RWPE2 (cell line): ENCODE data around the gene CD300LB.
"Not testable (repeated sequence)": the region's sequence is repeated elsewhere in the genome, so short reads cannot be mapped to it uniquely, and the experiment has no call there.

ENCODE experiments used
- ATAC-seq: fragments of 200-7000 bp; cut with Tn5 transposase; 3 replicates; pipeline ENCODE4 v1.9.1; 2021; ENCODE audit warnings: low read depth
- DNase-seq: peaks from one replicate; pipeline ENCODE4 v3.0.0-alpha.2; 2020; ENCODE audit warnings: low spot score
- H3K27ac ChIP-seq: fragments of 450-650 bp; 2 replicates; pipeline ENCODE4 v1.5.1; 2017; ENCODE audit warnings: mild to moderate bottlenecking; ENCODE audit not compliant: poor library complexity, severe bottlenecking
- H3K27me3 ChIP-seq: fragments of 250-450 bp; sonication (Bioruptor Pico); 2 replicates; pipeline ENCODE4 v1.5.1; 2021; ENCODE audit warnings: mild to moderate bottlenecking, moderate library complexity; ENCODE audit not compliant: insufficient read depth, poor library complexity, severe bottlenecking
- H3K36me3 ChIP-seq: fragments of 250-450 bp; sonication (Bioruptor Pico); 2 replicates; pipeline ENCODE4 v1.5.1; 2020; ENCODE audit warnings: low read depth, mild to moderate bottlenecking, moderate library complexity
- H3K4me1 ChIP-seq: fragments of 250-450 bp; sonication (Bioruptor Pico); 2 replicates; pipeline ENCODE4 v1.5.1; 2021; ENCODE audit warnings: mild to moderate bottlenecking, moderate library complexity; ENCODE audit not compliant: insufficient read depth, poor library complexity, severe bottlenecking
- H3K4me3 ChIP-seq: fragments of 250-450 bp; sonication (Bioruptor Pico); 2 replicates; pipeline ENCODE4 v1.5.1; 2021; ENCODE audit warnings: mild to moderate bottlenecking, moderate library complexity; ENCODE audit not compliant: severe bottlenecking
- H3K9me3 ChIP-seq: fragments of 250-450 bp; sonication (Bioruptor Pico); 2 replicates; pipeline ENCODE4 v1.5.1; 2021; ENCODE audit warnings: mild to moderate bottlenecking, moderate library complexity; ENCODE audit not compliant: severe bottlenecking
- CTCF ChIP-seq: fragments of 450-650 bp; IDR thresholded peaks from one replicate; pipeline ENCODE4 v1.5.1; 2017; ENCODE audit warnings: mild to moderate bottlenecking, moderate library complexity; ENCODE audit not compliant: poor library complexity, severe bottlenecking

The CD300LB gene

GRCh38 chr17:74514632-74515334, 16.5 kb downstream of the CD300LB start:
- TF ChIP-seq CTCF: no peak
- H3K4me1 ChIP-seq: no peaks in the 10 kb centered on the region
- DNase-seq: no peak

GRCh38 chr17:74513987-74514631, 17.2 kb downstream of the CD300LB start:
- no peak for ATAC-seq
- no peaks in the 10 kb centered on the region for H3K36me3 ChIP-seq
- no peak overlapping the region for H3K27ac ChIP-seq
- no peaks in the 10 kb centered on the region for H3K4me1 ChIP-seq
- H3K27me3 ChIP-seq: no peaks in the 10 kb centered on the region
- H3K9me3 ChIP-seq: peaks cover 2% of the 10 kb centered on the region
- no peak for DNase-seq
- no peak for TF ChIP-seq CTCF
- no peak overlapping the region for H3K4me3 ChIP-seq

More at GRCh38 chr17:74514632-74515334, 16.5 kb downstream of the CD300LB start:
- no peaks in the 10 kb centered on the region for H3K36me3 ChIP-seq
- ATAC-seq: no peak
- H3K27me3 ChIP-seq: no peaks in the 10 kb centered on the region
- no peak overlapping the region for H3K27ac ChIP-seq
- H3K4me3 ChIP-seq: no peak overlapping the region
- H3K9me3 ChIP-seq: peaks cover 2% of the 10 kb centered on the region

GRCh38 chr17:74512624-74513091, 18.6 kb downstream of the CD300LB start:
- Histone ChIP-seq H3K4me3 (no peak overlapping the region), H3K9me3 (peaks cover 2% of the 10 kb centered on the region), H3K27ac (no peak overlapping the region), H3K36me3 (no peaks in the 10 kb centered on the region), H3K27me3 (no peaks in the 10 kb centered on the region), H3K4me1 (no peaks in the 10 kb centered on the region)
- ATAC-seq: peak; percentile 66
- TF ChIP-seq CTCF: no peak
- DNase-seq: no peak

GRCh38 chr17:74512036-74512435, 19.2 kb downstream of the CD300LB start:
- DNase-seq: no peak
- no peaks in the 10 kb centered on the region for H3K27me3 ChIP-seq
- no peaks in the 10 kb centered on the region for H3K36me3 ChIP-seq
- no peak for TF ChIP-seq CTCF
- H3K9me3 ChIP-seq: peaks cover 2% of the 10 kb centered on the region
- H3K27ac ChIP-seq: no peak overlapping the region
- H3K4me3 ChIP-seq: no peak overlapping the region
- no peaks in the 10 kb centered on the region for H3K4me1 ChIP-seq
- ATAC-seq: no peak

- H3K36me3 ChIP-seq: no peaks in the 10 kb centered on the region
- no peak overlapping the region for H3K4me3 ChIP-seq
- H3K27me3 ChIP-seq: no peaks in the 10 kb centered on the region
- no peaks in the 10 kb centered on the region for H3K4me1 ChIP-seq
- H3K9me3 ChIP-seq: peaks cover 2% of the 10 kb centered on the region
- TF ChIP-seq CTCF: no peak
- no peak for ATAC-seq
- no peak overlapping the region for H3K27ac ChIP-seq
- no peak for DNase-seq
Observed at GRCh38 chr17:74508156-74508555, 23.1 kb downstream of the CD300LB start.

- H3K27me3 ChIP-seq, H3K9me3 ChIP-seq, ATAC-seq, H3K27ac ChIP-seq, DNase-seq, H3K36me3 ChIP-seq, H3K4me1 ChIP-seq, H3K4me3 ChIP-seq: not testable (repeated sequence)
Observed at GRCh38 chr17:74503949-74504348, 27.3 kb downstream of the CD300LB start.
